Measurements from ENCODE around the gene ZNF219.

DNA sequence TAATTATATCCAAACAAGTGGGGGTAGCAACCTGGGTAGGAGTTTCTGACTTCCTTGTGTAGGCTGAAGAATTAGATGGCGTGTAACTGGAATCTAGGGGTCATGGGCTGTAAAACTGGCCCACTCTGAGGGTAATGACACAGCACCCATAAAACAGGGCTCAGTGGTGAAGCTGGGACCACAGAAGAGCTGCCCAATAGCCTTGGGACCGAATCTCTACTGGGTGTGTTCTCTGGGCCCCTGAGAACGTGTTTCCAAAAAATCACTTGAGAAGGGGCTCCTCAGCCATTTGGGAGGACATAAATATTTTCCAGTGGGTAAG is 37.1 kb downstream of the ZNF219 start:
- TF ChIP-seq CTCF (IDR thresholded peaks at IDR 0.05; ENCODE audit: poor library complexity, severe bottlenecking) (no peak), EZH2 (IDR thresholded peaks at IDR 0.05; ENCODE audit: borderline replicate concordance, insufficient read depth, low read length, poor library complexity, severe bottlenecking) (no peak), RAD21 (conservative IDR thresholded peaks at IDR 0.05) (no peak), POLR2AphosphoS5 (IDR thresholded peaks at IDR 0.05) (no peak)

All from neural cell (in vitro differentiated cells).